GM12878 (cell line): ENCODE measurements around the gene LAYN.

ENCODE experiments used
- ATF3 ChIP-seq: IDR thresholded peaks from 2 replicates; pipeline ENCODE4 v1.6.1; 2011; ENCODE audit warnings: low read depth, mild to moderate bottlenecking, low read length, moderate library complexity, borderline replicate concordance; ENCODE audit errors: extremely low read depth
- ATF7 ChIP-seq: fragments of 450-650 bp; IDR thresholded peaks from 2 replicates; pipeline ENCODE4 v1.6.1; 2016; ENCODE audit warnings: low read depth, mild to moderate bottlenecking
- BACH1 ChIP-seq: fragments of 450-650 bp; IDR thresholded peaks from 2 replicates; pipeline ENCODE4 v1.6.1; 2017; ENCODE audit warnings: mild to moderate bottlenecking, borderline replicate concordance
- BCLAF1 ChIP-seq: fragments of 450-650 bp; IDR thresholded peaks from 2 replicates; pipeline ENCODE4 v1.6.1; 2017; ENCODE audit warnings: antibody characterized with exemption, mild to moderate bottlenecking, moderate library complexity
- CEBPZ ChIP-seq: fragments of 150-350 bp; IDR thresholded peaks from 2 replicates; pipeline ENCODE4 v1.6.1; 2016; ENCODE audit warnings: low read depth, low read length
- CTCF ChIP-seq, 3 experiments: IDR thresholded peaks in 2 of 3; conservative IDR thresholded peaks in 1 of 3; 2 replicates each; pipeline ENCODE4 v1.5.1; 2011; ENCODE audit warnings: low read depth in 3 of 3, low read length in 3 of 3, mild to moderate bottlenecking in 3 of 3, control low read depth in 2 of 3, moderate library complexity in 2 of 3, inconsistent platforms in 1 of 3, mixed read lengths in 1 of 3; ENCODE audit not compliant: control insufficient read depth in 2 of 3, insufficient read depth in 1 of 3; ENCODE audit errors: extremely low read depth in 1 of 3
- E2F4 ChIP-seq: IDR thresholded peaks from 2 replicates; pipeline ENCODE4 v1.6.1; 2012; ENCODE audit warnings: low read depth, low read length, improper control_type of control experiment
- EZH2 ChIP-seq: IDR thresholded peaks from 2 replicates; pipeline ENCODE4 v1.6.1; 2012; ENCODE audit warnings: low read depth, mild to moderate bottlenecking, control low read depth, inconsistent platforms, low read length, borderline replicate concordance; ENCODE audit not compliant: control insufficient read depth
- PKNOX1 ChIP-seq: fragments of 450-650 bp; IDR thresholded peaks from 2 replicates; pipeline ENCODE4 v1.6.1; 2016; ENCODE audit warnings: mild to moderate bottlenecking
- PML ChIP-seq: IDR thresholded peaks from 2 replicates; pipeline ENCODE4 v1.6.1; 2012; ENCODE audit warnings: low read length, inconsistent platforms
- SKIL ChIP-seq: fragments of 450-650 bp; IDR thresholded peaks from 2 replicates; pipeline ENCODE4 v1.6.1; 2017; ENCODE audit warnings: mild to moderate bottlenecking, low read depth, inconsistent platforms; ENCODE audit not compliant: poor library complexity, severe bottlenecking
- SMC3 ChIP-seq: IDR thresholded peaks from 2 replicates; pipeline ENCODE4 v1.6.1; 2011; ENCODE audit warnings: low read length, improper control_type of control experiment, borderline replicate concordance
- TAF1 ChIP-seq: IDR thresholded peaks from 2 replicates; pipeline ENCODE4 v1.6.1; 2011; ENCODE audit warnings: mild to moderate bottlenecking, low read depth, low read length, borderline replicate concordance
- ZBTB33 ChIP-seq: fragments of 450-650 bp; IDR thresholded peaks from 2 replicates; pipeline ENCODE4 v1.6.1; 2017; ENCODE audit warnings: mild to moderate bottlenecking

- TF ChIP-seq BACH1 (no peak), BCLAF1 (no peak), SKIL (no peak), SMC3 (no peak), CTCF (IDR thresholded peaks at IDR 0.05 in 2 of 3, conservative IDR thresholded peaks at IDR 0.05 in 1 of 3; ENCODE audit: control insufficient read depth in 2 of 3, extremely low read depth in 1 of 3, insufficient read depth in 1 of 3, low read depth in 3 of 3, low read length in 3 of 3) (no peak), PKNOX1 (no peak), PML (no peak), TAF1 (no peak), ATF3 (no peak), EZH2 (no peak), CEBPZ (no peak), ZBTB33 (no peak), E2F4 (no peak), ATF7 (no peak)
Measured at GRCh38 chr11:111513240-111513605, 27.3 kb upstream of the LAYN start.
